Measurements from ENCODE around the gene HMCN2.

GRCh38 chr9:130286781-130287428 is 21.3 kb downstream of the HMCN2 start:
- TF ChIP-seq CTCF (IDR thresholded peaks at IDR 0.05) (no peak), EZH2 (IDR thresholded peaks at IDR 0.05; ENCODE audit: borderline replicate concordance, insufficient read depth, low read depth, low read length, poor library complexity, severe bottlenecking) (no peak)
